ENCODE measurements around the gene NOX4.
"Not testable (repeated sequence)": the region's sequence is repeated elsewhere in the genome, so short reads cannot be mapped to it uniquely, and the experiment has no call there.

DNA sequence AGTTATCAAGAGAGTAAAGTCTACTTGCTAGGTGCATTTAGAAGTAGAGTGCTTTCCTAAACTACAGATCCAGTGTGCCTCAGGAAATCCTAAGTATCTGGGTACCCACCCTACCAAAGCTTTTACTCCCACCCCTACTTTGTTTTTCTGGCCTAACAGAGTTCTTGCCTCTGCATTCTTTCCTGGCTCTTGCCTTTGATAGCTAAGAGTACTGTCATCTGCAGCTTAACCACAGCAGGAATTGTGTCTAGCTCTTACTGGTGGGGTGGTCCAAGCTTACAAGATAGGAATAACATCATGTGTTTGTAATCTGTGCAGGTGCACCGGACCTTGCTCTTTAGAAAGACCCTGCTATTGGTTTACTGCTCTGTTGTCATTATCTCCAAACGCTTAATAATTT, 82.7 kb downstream of the NOX4 start:
- TF ChIP-seq, protein P1, sequence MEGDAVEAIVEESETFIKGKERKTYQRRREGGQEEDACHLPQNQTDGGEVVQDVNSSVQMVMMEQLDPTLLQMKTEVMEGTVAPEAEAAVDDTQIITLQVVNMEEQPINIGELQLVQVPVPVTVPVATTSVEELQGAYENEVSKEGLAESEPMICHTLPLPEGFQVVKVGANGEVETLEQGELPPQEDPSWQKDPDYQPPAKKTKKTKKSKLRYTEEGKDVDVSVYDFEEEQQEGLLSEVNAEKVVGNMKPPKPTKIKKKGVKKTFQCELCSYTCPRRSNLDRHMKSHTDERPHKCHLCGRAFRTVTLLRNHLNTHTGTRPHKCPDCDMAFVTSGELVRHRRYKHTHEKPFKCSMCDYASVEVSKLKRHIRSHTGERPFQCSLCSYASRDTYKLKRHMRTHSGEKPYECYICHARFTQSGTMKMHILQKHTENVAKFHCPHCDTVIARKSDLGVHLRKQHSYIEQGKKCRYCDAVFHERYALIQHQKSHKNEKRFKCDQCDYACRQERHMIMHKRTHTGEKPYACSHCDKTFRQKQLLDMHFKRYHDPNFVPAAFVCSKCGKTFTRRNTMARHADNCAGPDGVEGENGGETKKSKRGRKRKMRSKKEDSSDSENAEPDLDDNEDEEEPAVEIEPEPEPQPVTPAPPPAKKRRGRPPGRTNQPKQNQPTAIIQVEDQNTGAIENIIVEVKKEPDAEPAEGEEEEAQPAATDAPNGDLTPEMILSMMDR (IDR thresholded peaks at IDR 0.05; ENCODE audit: low read length): not testable (repeated sequence)
- TF ChIP-seq EZH2 (IDR thresholded peaks at IDR 0.05; ENCODE audit: borderline replicate concordance, low read length): not testable (repeated sequence)

Data from OCI-LY1 (cell line).